ENCODE results near the gene ARHGDIA. TPM values are rescaled to one million over a fixed set of nuclear protein-coding genes. Genes with fewer than 3 reads are reported as not detected.

ARHGDIA gene
- polyA plus RNA-seq, 1 donor from 2014 or later = 16.1 TPM

DNA sequence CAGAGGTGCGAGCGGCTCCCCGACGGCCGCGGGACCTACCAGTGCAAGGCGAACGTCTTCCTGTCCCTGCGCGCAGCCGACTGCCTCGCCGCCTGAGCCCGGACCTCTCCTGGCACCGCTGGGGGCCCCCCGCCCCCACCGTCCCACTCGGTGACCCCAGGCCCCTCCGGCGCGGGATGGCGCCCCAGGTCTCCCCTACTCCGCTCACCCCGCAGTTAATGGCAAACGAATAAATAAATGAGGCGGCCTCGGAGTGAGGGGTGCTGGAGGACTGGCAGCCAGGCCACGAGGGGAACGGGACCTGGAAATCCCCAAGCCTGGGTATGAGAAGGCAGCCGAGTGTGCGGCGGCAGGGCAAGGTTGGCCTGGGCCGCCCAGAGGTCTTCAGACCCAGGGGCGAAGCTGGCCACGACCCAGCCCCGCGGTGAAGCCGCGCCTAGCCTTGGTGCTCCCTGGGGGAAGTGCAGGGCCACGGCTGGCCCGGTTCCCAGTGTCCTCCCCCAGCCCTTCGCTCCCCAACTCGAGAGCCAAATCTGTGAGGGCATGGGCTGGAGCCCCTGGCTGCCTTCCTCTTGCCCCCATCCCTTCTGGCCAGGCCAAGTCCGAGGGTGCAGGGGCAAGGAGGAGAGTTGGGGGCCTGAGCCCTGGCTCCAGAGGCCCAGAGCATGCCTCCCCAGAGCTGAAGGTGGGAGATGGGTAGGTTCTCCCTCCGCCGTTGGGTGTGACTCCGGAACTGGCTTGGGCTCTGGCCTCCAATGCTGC is 31.7 kb upstream of the ARHGDIA start:
- Histone ChIP-seq H3K9ac (ENCODE audit: low read length) (no peak overlapping the region), H3K4me3 (ENCODE audit: low read length) (no peak overlapping the region), H2AFZ (ENCODE audit: low read depth, low read length) (no peak overlapping the region), H4K20me1 (ENCODE audit: insufficient read depth) (no peaks in the 10 kb centered on the region), H3K79me2 (replicated peaks; ENCODE audit: insufficient read depth, low read length) (no peaks in the 10 kb centered on the region), H3K4me2 (ENCODE audit: low read length) (no peak overlapping the region), H3K27ac (ENCODE audit: low read length) (no peak overlapping the region), H3K36me3 (ENCODE audit: insufficient read depth, low read length) (no peaks in the 10 kb centered on the region), H3K9me2 (ENCODE audit: insufficient read depth, low read length) (no peaks in the 10 kb centered on the region), H3K27me3 (ENCODE audit: insufficient read depth, low read depth, low read length) (peaks cover 19% of the 10 kb centered on the region), H3K9me3 (ENCODE audit: low read length) (no peaks in the 10 kb centered on the region), H3F3A (ENCODE audit: insufficient read depth, low read length, poor library complexity, severe bottlenecking) (no peaks in the 10 kb centered on the region)
- TF ChIP-seq POLR2AphosphoS5 (IDR thresholded peaks at IDR 0.05) (no peak), EP300 (conservative IDR thresholded peaks at IDR 0.05; ENCODE audit: poor library complexity, severe bottlenecking) (no peak), EZH2 (IDR thresholded peaks at IDR 0.05; ENCODE audit: borderline replicate concordance, insufficient read depth, low read length, poor library complexity, severe bottlenecking) (no peak), MXI1 (conservative IDR thresholded peaks at IDR 0.05; ENCODE audit: poor library complexity, severe bottlenecking) (no peak)
- TF ChIP-seq, protein P1, sequence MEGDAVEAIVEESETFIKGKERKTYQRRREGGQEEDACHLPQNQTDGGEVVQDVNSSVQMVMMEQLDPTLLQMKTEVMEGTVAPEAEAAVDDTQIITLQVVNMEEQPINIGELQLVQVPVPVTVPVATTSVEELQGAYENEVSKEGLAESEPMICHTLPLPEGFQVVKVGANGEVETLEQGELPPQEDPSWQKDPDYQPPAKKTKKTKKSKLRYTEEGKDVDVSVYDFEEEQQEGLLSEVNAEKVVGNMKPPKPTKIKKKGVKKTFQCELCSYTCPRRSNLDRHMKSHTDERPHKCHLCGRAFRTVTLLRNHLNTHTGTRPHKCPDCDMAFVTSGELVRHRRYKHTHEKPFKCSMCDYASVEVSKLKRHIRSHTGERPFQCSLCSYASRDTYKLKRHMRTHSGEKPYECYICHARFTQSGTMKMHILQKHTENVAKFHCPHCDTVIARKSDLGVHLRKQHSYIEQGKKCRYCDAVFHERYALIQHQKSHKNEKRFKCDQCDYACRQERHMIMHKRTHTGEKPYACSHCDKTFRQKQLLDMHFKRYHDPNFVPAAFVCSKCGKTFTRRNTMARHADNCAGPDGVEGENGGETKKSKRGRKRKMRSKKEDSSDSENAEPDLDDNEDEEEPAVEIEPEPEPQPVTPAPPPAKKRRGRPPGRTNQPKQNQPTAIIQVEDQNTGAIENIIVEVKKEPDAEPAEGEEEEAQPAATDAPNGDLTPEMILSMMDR (IDR thresholded peaks at IDR 0.05; ENCODE audit: poor library complexity, severe bottlenecking) = no peak

DNA sequence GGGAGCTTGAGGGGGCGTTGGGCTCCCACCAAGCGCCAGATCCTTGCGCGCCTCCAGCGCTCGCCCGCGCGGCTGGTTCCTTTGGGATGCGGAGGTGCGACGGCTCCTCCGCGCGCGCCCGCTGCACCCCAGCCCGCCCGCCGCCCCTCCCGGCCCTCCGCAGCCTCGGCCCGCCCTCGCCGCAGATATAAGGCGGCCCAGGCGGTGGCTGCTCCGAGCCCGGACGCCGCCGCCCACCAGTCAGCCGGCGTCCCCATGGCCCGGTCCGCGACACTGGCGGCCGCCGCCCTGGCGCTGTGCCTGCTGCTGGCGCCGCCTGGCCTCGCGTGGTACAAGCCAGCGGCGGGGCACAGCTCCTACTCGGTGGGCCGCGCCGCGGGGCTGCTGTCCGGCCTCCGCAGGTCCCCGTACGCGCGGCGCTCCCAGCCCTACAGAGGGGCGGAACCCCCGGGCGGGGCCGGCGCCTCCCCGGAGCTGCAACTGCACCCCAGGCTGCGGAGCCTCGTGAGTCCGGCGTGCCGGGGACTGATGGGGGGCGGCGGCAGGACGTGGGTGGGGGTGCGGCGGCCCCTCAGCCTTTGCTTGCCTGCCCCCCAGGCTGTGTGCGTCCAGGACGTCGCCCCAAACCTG is 31.0 kb upstream of the ARHGDIA start, which contains the start of gene NPB:
NPB (plus strand) TSS at position 216 of the 630 bp plus-strand sequence; CDS start at position 256, 40 bp downstream.
- no peak within 1 kb of the TSS for H3K4me2 ChIP-seq (ENCODE audit: low read length)
- H3K9me3 ChIP-seq (ENCODE audit: low read length) = no peaks in the 10 kb centered on the region
- H4K20me1 ChIP-seq (ENCODE audit: insufficient read depth) = no peaks in the 10 kb centered on the region
- H3K79me2 ChIP-seq (replicated peaks; ENCODE audit: insufficient read depth, low read length) = no peaks in the 10 kb centered on the region
- peaks cover 19% of the 10 kb centered on the region for H3K27me3 ChIP-seq (ENCODE audit: insufficient read depth, low read depth, low read length)
- TF ChIP-seq, protein P2, sequence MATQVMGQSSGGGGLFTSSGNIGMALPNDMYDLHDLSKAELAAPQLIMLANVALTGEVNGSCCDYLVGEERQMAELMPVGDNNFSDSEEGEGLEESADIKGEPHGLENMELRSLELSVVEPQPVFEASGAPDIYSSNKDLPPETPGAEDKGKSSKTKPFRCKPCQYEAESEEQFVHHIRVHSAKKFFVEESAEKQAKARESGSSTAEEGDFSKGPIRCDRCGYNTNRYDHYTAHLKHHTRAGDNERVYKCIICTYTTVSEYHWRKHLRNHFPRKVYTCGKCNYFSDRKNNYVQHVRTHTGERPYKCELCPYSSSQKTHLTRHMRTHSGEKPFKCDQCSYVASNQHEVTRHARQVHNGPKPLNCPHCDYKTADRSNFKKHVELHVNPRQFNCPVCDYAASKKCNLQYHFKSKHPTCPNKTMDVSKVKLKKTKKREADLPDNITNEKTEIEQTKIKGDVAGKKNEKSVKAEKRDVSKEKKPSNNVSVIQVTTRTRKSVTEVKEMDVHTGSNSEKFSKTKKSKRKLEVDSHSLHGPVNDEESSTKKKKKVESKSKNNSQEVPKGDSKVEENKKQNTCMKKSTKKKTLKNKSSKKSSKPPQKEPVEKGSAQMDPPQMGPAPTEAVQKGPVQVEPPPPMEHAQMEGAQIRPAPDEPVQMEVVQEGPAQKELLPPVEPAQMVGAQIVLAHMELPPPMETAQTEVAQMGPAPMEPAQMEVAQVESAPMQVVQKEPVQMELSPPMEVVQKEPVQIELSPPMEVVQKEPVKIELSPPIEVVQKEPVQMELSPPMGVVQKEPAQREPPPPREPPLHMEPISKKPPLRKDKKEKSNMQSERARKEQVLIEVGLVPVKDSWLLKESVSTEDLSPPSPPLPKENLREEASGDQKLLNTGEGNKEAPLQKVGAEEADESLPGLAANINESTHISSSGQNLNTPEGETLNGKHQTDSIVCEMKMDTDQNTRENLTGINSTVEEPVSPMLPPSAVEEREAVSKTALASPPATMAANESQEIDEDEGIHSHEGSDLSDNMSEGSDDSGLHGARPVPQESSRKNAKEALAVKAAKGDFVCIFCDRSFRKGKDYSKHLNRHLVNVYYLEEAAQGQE (IDR thresholded peaks at IDR 0.05; ENCODE audit: borderline replicate concordance) = no peak
- TF ChIP-seq EZH2 (IDR thresholded peaks at IDR 0.05; ENCODE audit: borderline replicate concordance, insufficient read depth, low read length, poor library complexity, severe bottlenecking) = no peak
- TF ChIP-seq EP300 (conservative IDR thresholded peaks at IDR 0.05; ENCODE audit: poor library complexity, severe bottlenecking) = no peak
- TF ChIP-seq, protein P1 (IDR thresholded peaks at IDR 0.05; ENCODE audit: poor library complexity, severe bottlenecking) = no peak
- no peak for TF ChIP-seq RAD21 (conservative IDR thresholded peaks at IDR 0.05)
- TF ChIP-seq POLR2AphosphoS5 (IDR thresholded peaks at IDR 0.05) = no peak
- no peak for TF ChIP-seq SMC3 (conservative IDR thresholded peaks at IDR 0.05; ENCODE audit: poor library complexity)
- TF ChIP-seq TAF1 (IDR thresholded peaks at IDR 0.05; ENCODE audit: low read depth) = no peak
- no peak for TF ChIP-seq MXI1 (conservative IDR thresholded peaks at IDR 0.05; ENCODE audit: poor library complexity, severe bottlenecking)
- H3K9ac ChIP-seq (ENCODE audit: low read length) = no peak within 1 kb of the TSS
- H3F3A ChIP-seq (ENCODE audit: insufficient read depth, low read length, poor library complexity, severe bottlenecking) = no peaks in the 10 kb centered on the region
- H2AFZ ChIP-seq (ENCODE audit: low read depth, low read length) = no peak within 1 kb of the TSS
- H3K9me2 ChIP-seq (ENCODE audit: insufficient read depth, low read length) = no peaks in the 10 kb centered on the region
- H3K4me3 ChIP-seq (ENCODE audit: low read length) = peak within 1 kb of the TSS; percentile 18
- H3K36me3 ChIP-seq (ENCODE audit: insufficient read depth, low read length) = no peaks in the 10 kb centered on the region
- no peak within 1 kb of the TSS for H3K27ac ChIP-seq (ENCODE audit: low read length)
